BJ (cell line): ENCODE results near the gene CTSF. TPM values are rescaled to one million over a fixed set of nuclear protein-coding genes. Genes with fewer than 3 reads are reported as not detected.

Source experiments
- CTCF ChIA-PET: fragments of 350-600 bp; formaldehyde crosslinking; extraction: SDS; loops from one replicate; lab custom pipeline; 2021; ENCODE audit warnings: antibody characterized with exemption, inconsistent platforms; lab: Yijun Ruan, JAX
- POLR2A ChIA-PET: fragments of 300-600 bp; sonication (Branson Sonifier 250); formaldehyde crosslinking; extraction: SDS; loops from one replicate; lab custom pipeline; 2021; ENCODE audit warnings: antibody characterized with exemption; lab: Charles Lee
- DNase-seq: peaks from one replicate; pipeline ENCODE4 v3.0.0-alpha.2; 2011; ENCODE audit warnings: low read depth
- H3K27me3 ChIP-seq: 2 replicates; pipeline ENCODE4 v1.6.0; 2011; ENCODE audit warnings: low read length; ENCODE audit not compliant: control insufficient read depth, insufficient read depth
- H3K36me3 ChIP-seq: 2 replicates; pipeline ENCODE4 v1.5.1; 2011; ENCODE audit warnings: low read length; ENCODE audit not compliant: control insufficient read depth, insufficient read depth
- H3K4me3 ChIP-seq: 2 replicates; pipeline ENCODE4 v1.5.1; 2011; ENCODE audit warnings: low read depth, mild to moderate bottlenecking, control low read depth, low read length
- polyA plus RNA-seq: library from polyadenylated mRNA; depleted of rRNA; stranded (reverse); fragments of >200 nt; gene quantifications from 2 replicates; pipeline ENCODE4 v1.2.3, GENCODE V29; 2011; rRNA removed
- small RNA-seq: library from RNA; depleted of rRNA; stranded (forward); fragments of <200 nt; gene quantifications from one replicate; pipeline ENCODE3, GENCODE V24; 2012; ENCODE audit warnings: low replicate concordance, low read depth; ENCODE audit not compliant: insufficient read length
- TF ChIP-seq, protein P1 (sequence below): IDR thresholded peaks from 2 replicates; pipeline ENCODE4 v1.5.1; 2011; ENCODE audit warnings: low read depth, mild to moderate bottlenecking, control low read depth, inconsistent platforms, low read length, moderate library complexity; ENCODE audit not compliant: insufficient read depth

Gene CTSF
- polyA plus RNA-seq, 1 experiment, result 44.0 TPM

DNA sequence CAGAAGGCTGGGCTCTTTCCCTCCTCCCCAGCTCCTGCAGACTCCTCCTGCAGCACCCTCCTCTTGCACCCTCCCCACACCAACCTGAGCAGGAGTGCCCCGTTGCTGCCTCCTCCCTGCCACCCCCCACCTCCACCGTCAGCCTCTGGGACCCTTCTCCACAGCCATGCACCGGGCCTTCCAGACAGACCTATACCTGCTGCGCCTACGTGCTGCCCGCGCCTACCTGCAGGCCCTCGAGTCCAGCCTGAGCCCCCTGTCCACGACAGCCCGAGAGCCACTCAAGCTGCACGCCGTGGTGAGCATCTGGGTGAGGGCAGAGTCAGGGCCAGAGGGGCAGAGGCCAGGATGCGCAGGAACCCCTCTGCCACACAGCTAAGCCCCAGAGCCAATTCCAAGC is 38.8 kb downstream of the CTSF start:
- TF ChIP-seq, protein P1, sequence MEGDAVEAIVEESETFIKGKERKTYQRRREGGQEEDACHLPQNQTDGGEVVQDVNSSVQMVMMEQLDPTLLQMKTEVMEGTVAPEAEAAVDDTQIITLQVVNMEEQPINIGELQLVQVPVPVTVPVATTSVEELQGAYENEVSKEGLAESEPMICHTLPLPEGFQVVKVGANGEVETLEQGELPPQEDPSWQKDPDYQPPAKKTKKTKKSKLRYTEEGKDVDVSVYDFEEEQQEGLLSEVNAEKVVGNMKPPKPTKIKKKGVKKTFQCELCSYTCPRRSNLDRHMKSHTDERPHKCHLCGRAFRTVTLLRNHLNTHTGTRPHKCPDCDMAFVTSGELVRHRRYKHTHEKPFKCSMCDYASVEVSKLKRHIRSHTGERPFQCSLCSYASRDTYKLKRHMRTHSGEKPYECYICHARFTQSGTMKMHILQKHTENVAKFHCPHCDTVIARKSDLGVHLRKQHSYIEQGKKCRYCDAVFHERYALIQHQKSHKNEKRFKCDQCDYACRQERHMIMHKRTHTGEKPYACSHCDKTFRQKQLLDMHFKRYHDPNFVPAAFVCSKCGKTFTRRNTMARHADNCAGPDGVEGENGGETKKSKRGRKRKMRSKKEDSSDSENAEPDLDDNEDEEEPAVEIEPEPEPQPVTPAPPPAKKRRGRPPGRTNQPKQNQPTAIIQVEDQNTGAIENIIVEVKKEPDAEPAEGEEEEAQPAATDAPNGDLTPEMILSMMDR, result no peak
- CTCF ChIA-PET, result no interaction called here
- Histone ChIP-seq H3K36me3 (peaks cover 3% of the 10 kb centered on the region; the same call in 1 of the 2 replicates), H3K4me3 (no peak overlapping the region), H3K27me3 (no peaks in the 10 kb centered on the region)
- POLR2A ChIA-PET, result no interaction called here
- DNase-seq, result no peak

DNA sequence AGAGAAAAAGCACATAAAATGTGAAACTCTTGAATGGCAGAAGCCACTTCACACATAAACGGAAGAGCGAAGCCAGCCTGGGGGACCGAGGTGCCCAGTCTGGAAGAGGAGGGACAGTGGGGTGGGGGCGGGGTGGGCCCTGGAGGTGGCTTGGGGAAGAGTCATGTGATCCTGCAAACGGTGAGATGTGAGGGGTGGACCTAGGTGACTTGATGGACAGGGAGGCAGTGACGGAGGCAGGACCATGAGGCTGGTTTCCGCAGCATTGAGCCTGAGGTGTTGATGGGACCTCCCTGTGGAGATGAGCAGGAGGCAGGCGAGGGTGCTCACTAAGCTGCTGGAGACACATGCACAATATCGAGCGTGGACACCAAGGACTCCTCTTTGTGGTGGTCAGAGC is 39.3 kb downstream of the CTSF start:
- ChIA-PET POLR2A (no interaction called here), CTCF (interaction anchor here (0.5 kb wide), 1 partner anchor 166 kb away, joined by 3 read pairs; no protein-coding TSS in a partner anchor)
- no peak for DNase-seq
- TF ChIP-seq, protein P1, result no peak
- no peak overlapping the region for H3K4me3 ChIP-seq
- H3K27me3 ChIP-seq, result no peaks in the 10 kb centered on the region
- peaks cover 3% of the 10 kb centered on the region; the same call in 1 of the 2 replicates for H3K36me3 ChIP-seq

DNA sequence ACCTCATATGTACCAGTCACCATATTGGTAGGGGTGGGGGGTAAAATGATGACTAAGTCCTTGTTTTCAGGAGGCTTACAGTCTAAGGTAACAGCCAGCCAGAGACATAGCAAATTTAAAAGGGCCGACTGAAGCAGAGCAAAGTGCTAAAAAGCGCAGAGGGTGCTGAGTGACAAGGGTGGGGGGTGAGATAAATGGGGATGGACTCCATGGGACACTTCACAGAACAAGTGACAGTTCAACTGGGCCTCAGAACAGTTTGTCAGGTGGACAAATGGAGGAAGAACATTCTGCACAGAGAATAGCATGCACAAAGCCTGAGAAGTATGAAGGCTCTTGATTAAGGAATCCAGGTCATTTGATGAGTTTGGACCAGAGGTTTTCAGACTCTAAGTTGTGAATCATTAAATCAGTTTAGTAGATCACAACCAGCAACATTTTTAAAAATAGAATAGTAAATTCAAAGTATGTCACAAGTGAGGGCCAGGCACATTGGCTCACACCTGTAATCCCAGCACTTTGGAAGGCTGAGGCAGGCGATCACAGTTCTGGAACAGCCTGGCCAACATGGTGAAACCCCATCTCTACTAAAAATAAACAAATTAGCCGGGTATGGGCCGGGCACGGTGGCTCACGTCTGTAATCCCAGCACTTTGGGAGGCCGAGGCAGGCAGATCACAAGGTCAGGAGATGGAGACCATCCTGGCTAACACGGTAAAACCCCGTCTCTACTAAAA is 43.9 kb downstream of the CTSF start:
- CTCF ChIA-PET, result no interaction called here
- Histone ChIP-seq H3K4me3 (no peak overlapping the region), H3K36me3 (peaks cover 13% of the 10 kb centered on the region), H3K27me3 (no peaks in the 10 kb centered on the region)
- TF ChIP-seq, protein P1, result no peak
- DNase-seq, result no peak
- POLR2A ChIA-PET, result no interaction called here

DNA sequence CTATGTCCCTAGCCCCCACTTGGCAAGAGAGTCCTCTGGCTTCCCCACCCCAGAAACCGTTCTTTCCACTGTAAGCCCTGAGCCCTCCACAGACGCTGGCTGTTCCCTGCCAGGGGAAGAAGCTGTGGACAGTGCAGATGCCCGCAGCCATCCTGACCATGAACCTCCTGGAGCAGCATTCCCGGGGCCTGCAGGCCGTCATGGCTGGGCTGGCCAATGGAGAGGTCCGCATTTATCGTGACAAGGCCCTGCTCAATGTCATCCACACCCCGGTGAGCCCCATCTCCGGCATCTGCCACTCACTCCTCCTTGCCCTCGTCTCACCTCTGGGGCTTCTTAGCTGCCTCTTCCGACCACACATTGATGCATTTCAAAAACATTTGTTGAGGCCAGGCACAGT is 44.8 kb downstream of the CTSF start:
- TF ChIP-seq, protein P1, result no peak
- CTCF ChIA-PET, result no interaction called here
- DNase-seq, result no peak
- Histone ChIP-seq H3K36me3 (peaks cover 15% of the 10 kb centered on the region), H3K4me3 (no peak overlapping the region), H3K27me3 (no peaks in the 10 kb centered on the region)
- POLR2A ChIA-PET, result no interaction called here

Small RNAs within 50 kb of the gene (small RNA-seq; reads per million reads assigned to genes)
- not detected for gene RNU4-39P

Other genes starting within 250 kb of the CTSF start
- 6.3 and 9.2 TPM in 2 replicates for gene RIN1, start 232.2 kb downstream of the CTSF start, polyA plus RNA-seq
- gene BRMS1, start 223.5 kb downstream of the CTSF start, polyA plus RNA-seq, result 36.7 and 46.3 TPM in 2 replicates
- 12.7 and 16.8 TPM in 2 replicates for gene B4GAT1, start 221.0 kb downstream of the CTSF start, polyA plus RNA-seq
- 0.21 and 0.48 TPM in 2 replicates for gene SLC29A2, start 196.8 kb downstream of the CTSF start, polyA plus RNA-seq
- 0.43 and 0.72 TPM in 2 replicates for gene NPAS4, start 147.6 kb downstream of the CTSF start, polyA plus RNA-seq
- 52.7 and 54.5 TPM in 2 replicates for gene MRPL11, start 129.8 kb downstream of the CTSF start, polyA plus RNA-seq
- gene PELI3, start 101.7 kb downstream of the CTSF start, polyA plus RNA-seq, result 4.9 and 8.0 TPM in 2 replicates
- gene DPP3, start 88.2 kb downstream of the CTSF start, polyA plus RNA-seq, result 49.5 and 85.2 TPM in 2 replicates
- 24.0 and 31.1 TPM in 2 replicates for gene BBS1, start 58.0 kb downstream of the CTSF start, polyA plus RNA-seq
- 9.1 and 11.9 TPM in 2 replicates for gene ZDHHC24, start 22.6 kb downstream of the CTSF start, polyA plus RNA-seq
- gene ACTN3, start 21.7 kb downstream of the CTSF start, polyA plus RNA-seq, result not detected in 2 replicates
- 0.12 and 0.15 TPM in 2 replicates for gene CCDC87, start 24.5 kb upstream of the CTSF start, polyA plus RNA-seq
- 23.9 and 36.4 TPM in 2 replicates for gene CCS, start 24.6 kb upstream of the CTSF start, polyA plus RNA-seq
- 16.9 and 18.6 TPM in 2 replicates for gene RBM14, start 48.0 kb upstream of the CTSF start, polyA plus RNA-seq
- 183 and 213 TPM in 2 replicates for gene RBM4, start 70.1 kb upstream of the CTSF start, polyA plus RNA-seq
- 26.7 and 29.6 TPM in 2 replicates for gene RBM4B, start 109.3 kb upstream of the CTSF start, polyA plus RNA-seq
- gene SPTBN2, start 160.6 kb upstream of the CTSF start, polyA plus RNA-seq, result 0.07 and 0.25 TPM in 2 replicates